Hematopoietic multipotent progenitor cell treated with erythropoietin and hydrocortisone succinate and interleukin-3 and kit ligand, for 8 days (in vitro differentiated cells): Measurements from ENCODE around the gene TDRD9.

Source experiments
- DNase-seq: peaks from one replicate; pipeline ENCODE4 v3.0.0-alpha.2; 2015

The TDRD9 gene

GRCh38 chr14:104076743-104077142, 148.5 kb downstream of the TDRD9 start:
- DNase-seq: no peak

- peak; percentile 90 for DNase-seq
Measured at GRCh38 chr14:104078031-104078455, 149.8 kb downstream of the TDRD9 start.

- DNase-seq: no peak
Measured at GRCh38 chr14:104080376-104081260, 152.4 kb downstream of the TDRD9 start.

GRCh38 chr14:104081261-104081835, 153.1 kb downstream of the TDRD9 start:
- no peak for DNase-seq

GRCh38 chr14:104081951-104082464, 153.8 kb downstream of the TDRD9 start:
- no peak for DNase-seq

- no peak for DNase-seq
Measured at GRCh38 chr14:104082807-104083206, 154.6 kb downstream of the TDRD9 start.

- DNase-seq: no peak
Measured at GRCh38 chr14:104084251-104085002, 156.2 kb downstream of the TDRD9 start.

GRCh38 chr14:104085032-104085888, 157.0 kb downstream of the TDRD9 start, which contains the start of gene ASPG:
TSS of gene ASPG (plus strand) at chr14:104085700. CDS start at chr14:104085771, 71 bp downstream.
- no peak for DNase-seq

GRCh38 chr14:104085889-104086201, 157.6 kb downstream of the TDRD9 start:
- DNase-seq: no peak

- no peak for DNase-seq
Measured at GRCh38 chr14:104086210-104086660, 158.0 kb downstream of the TDRD9 start.

GRCh38 chr14:104086661-104087461, 158.6 kb downstream of the TDRD9 start:
- no peak for DNase-seq

GRCh38 chr14:104087505-104087904, 159.2 kb downstream of the TDRD9 start:
- DNase-seq: no peak

GRCh38 chr14:104087981-104088850, 160.0 kb downstream of the TDRD9 start:
- DNase-seq: no peak

GRCh38 chr14:104090071-104090748, 162.0 kb downstream of the TDRD9 start:
- DNase-seq: no peak

- no peak for DNase-seq
Measured at GRCh38 chr14:104091061-104091926, 163.0 kb downstream of the TDRD9 start.

- DNase-seq: no peak
Measured at GRCh38 chr14:104091927-104092771, 163.9 kb downstream of the TDRD9 start.

- no peak for DNase-seq
Measured at GRCh38 chr14:104092931-104093365, 164.7 kb downstream of the TDRD9 start.
